Transverse colon (tissue), 4 donors: ENCODE data around the gene ASNSD1.

Source experiments
- CTCF ChIP-seq, 5 experiments: fragments of 200-600 bp in 3 of 5; fragments of 450-650 bp in 2 of 5; sonication (generic) in 3 of 5; IDR thresholded peaks; 1 replicate in 2 of 5; 2 replicates in 3 of 5; pipeline ENCODE4 v1.5.1; 2016 to 2017; ENCODE audit warnings: antibody characterized with exemption in 5 of 5, inconsistent platforms in 3 of 5, mild to moderate bottlenecking in 2 of 5, moderate library complexity in 1 of 5
- EP300 ChIP-seq: sonication (generic); formaldehyde crosslinking; IDR thresholded peaks from one replicate; pipeline ENCODE4 v1.6.1; 2017; ENCODE audit warnings: antibody characterized with exemption, low read depth
- POLR2A ChIP-seq: fragments of 450-650 bp; IDR thresholded peaks from one replicate; pipeline ENCODE4 v1.6.1; 2016; ENCODE audit warnings: antibody characterized with exemption, mild to moderate bottlenecking, moderate library complexity
- POLR2AphosphoS5 ChIP-seq, 3 donors: sonication (generic); formaldehyde crosslinking; IDR thresholded peaks; one replicate each; pipeline ENCODE4 v1.6.1; 2016; ENCODE audit warnings: antibody characterized with exemption in 3 of 3

GRCh38 chr2:189685540-189686229, 24.4 kb downstream of the ASNSD1 start:
- TF ChIP-seq CTCF (IDR thresholded peaks at IDR 0.05), result no peak
- TF ChIP-seq POLR2A, result no peak
- no peak for TF ChIP-seq POLR2AphosphoS5 (IDR thresholded peaks at IDR 0.05)
- TF ChIP-seq EP300, result no peak
